ENCODE results near the gene MIOX.
A peak's percentile ranks its signal among the peaks of the same experiment; 100 is the strongest.

MIOX gene

DNA sequence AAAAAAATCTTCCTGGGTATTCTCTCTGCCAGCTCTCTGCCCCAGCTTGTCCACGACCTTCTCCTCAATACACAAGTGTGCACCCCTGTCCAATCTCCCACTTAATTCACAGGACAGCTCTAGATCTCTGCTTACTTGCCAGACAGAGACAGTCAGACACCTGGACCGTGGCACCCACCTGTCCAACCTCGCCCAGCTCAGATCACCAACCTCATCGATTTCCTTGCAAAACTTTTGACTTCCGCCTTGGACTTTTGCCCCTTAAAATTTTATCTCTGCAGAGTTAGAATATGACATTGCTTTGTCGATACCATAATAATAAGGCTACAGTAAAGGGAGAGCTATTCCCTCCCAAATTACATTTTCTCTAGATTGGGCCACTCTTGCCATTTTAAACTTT, 10.4 kb downstream of the MIOX start:
- no peak for DNase-seq

DNA sequence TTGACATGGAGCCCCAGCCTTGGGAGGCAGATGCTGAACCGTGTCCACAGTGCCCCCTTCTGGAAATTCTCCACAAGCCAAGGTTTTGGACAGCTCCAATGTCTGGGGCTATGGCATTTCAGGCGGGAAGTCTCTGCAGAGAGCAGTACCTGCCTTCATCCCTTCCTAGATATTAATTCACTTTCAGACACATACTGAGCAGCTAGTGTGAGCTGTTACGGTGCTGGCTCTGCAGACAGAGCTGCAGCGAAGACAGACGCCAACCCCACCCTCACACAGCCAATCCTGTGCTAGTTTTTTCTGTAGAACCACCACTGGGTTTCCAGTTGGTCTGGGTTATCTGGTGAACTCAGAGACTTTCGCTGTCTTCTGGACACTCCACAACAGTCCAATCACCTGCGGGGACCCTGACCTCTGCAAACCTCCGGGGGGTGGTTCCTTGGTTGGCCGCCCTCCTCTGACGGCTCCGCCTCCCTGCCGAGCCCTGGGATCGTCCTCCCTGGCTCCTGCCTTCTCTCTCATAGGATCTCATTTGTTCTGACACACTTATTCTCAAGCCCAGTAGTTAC, 11.7 kb downstream of the MIOX start:
- peak; percentile 48 to 79 for DNase-seq

GRCh38 chr22:50500452-50500851, 13.8 kb downstream of the MIOX start:
- DNase-seq, result no peak

GRCh38 chr22:50502096-50502495, 15.4 kb downstream of the MIOX start:
- no peak for DNase-seq

DNA sequence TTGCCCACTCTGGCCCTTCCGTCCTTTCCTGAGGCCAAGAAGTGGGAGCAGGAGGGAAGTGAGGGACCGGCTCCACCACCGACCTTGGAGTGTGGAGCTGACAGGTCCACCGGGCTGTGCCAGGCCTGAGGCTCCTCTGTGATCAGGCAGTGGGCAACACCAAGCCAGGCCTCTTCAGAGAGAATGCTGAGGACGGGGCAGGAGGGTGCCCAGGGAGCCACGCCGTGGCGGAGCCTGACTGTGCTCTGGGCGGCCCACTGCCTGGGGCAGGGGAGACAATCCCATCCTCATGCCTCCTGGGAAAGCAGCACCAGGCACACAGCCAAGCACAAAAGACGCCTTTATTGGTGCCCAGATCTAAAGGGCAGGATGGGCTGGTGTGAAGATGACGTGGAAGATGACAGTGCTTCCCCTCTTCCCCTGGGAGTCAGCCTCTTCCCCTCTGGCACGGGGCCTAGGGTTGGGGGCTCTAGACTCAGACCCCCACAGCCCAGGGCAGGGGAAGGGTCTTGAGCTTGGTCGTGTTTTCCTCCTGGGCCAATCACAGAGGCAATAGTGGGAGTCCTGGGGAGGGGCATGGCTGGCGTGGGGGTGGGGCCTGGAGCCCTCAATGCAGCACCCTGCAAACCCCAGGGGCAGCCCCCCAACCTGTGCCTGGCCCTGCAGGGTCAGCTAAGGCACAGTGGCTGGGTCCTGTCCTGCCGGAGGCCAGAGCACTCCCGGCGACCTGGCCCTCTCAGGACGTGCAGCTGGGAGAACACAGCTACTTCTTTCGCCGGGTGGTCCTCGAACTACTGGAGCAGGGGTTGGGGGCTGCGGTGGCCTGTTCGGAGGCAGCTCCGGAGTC, 16.2 kb downstream of the MIOX start:
- no peak for DNase-seq

- DNase-seq, result no peak
Measured at GRCh38 chr22:50503475-50504145, 17.0 kb downstream of the MIOX start.

DNA sequence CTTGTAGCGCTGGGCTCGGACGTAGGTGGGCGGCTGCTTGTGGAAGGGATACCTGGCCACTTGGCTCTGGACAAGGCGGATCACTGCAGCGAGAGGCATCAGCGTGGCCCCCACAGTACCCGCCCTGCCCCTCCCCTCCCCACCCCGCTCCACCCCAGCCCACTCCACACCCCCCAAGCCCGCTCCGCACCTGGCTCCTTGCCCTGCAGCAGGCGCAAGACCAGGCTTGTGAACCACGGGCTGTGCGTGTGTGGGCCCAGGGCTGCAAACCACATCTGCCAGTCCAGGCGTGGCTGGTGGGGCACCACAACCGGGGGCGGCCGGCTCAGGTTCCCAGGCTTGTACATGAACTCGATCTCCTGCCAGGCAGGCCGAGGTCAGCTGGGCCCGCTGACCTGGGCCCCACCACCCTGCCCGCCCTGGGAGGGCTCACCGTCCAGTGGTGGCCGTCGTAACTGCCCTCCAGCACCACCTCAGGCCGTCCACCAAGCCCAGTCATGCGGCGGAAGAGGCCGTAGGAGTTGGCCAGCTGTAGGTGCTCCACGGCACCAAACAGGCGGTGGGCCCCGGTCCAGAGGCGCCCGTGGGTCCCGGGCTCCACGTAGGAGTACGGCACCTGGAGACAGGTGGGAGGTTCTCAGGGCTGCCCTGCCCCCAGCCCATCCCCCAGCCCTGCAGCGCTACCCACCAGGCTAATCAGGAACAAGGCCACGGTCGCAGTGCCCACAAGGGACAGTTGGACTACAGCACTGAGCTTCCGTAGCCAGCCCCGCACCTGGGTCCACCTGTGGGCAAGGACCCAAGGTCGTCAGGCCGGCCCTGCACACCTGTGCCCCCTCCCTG, 17.9 kb downstream of the MIOX start:
- no peak for DNase-seq

DNA sequence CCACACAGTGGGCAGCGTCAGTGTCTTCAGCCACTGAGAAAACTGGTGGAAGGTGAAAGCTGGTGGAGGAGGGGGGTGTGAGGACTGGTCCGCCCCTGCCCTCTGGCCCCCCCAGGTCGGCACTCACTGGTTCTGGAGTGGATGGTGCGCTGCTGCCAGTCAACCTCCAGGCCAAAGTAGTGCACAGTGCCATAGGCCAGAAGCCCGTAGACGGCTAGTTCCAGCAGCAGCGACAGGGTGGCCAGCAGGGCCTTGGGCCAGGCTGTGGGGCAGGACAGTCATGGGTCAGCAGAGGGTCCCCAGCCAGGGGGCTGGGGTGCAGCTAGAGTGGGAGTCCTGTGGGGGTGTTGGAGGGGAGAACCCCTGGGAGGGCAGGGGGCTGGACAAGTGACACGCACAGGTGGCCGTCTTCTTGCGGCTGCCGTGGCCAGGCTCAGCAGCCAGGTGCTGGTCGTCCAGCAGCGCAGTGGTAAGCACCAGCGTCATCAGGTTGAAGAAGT, 18.7 kb downstream of the MIOX start:
- DNase-seq, result no peak

GRCh38 chr22:50505776-50506610, 19.3 kb downstream of the MIOX start:
- DNase-seq, result no peak

GRCh38 chr22:50506611-50507420, 20.2 kb downstream of the MIOX start:
- no peak for DNase-seq

- DNase-seq, result peak; percentile 76 to 84
Measured at GRCh38 chr22:50507421-50507990, 20.8 kb downstream of the MIOX start, which contains the start of gene LMF2. Gene LMF2, minus strand, starts transcription at chr22:50507702. Its CDS starts 27 bp downstream, at chr22:50507675.

DNA sequence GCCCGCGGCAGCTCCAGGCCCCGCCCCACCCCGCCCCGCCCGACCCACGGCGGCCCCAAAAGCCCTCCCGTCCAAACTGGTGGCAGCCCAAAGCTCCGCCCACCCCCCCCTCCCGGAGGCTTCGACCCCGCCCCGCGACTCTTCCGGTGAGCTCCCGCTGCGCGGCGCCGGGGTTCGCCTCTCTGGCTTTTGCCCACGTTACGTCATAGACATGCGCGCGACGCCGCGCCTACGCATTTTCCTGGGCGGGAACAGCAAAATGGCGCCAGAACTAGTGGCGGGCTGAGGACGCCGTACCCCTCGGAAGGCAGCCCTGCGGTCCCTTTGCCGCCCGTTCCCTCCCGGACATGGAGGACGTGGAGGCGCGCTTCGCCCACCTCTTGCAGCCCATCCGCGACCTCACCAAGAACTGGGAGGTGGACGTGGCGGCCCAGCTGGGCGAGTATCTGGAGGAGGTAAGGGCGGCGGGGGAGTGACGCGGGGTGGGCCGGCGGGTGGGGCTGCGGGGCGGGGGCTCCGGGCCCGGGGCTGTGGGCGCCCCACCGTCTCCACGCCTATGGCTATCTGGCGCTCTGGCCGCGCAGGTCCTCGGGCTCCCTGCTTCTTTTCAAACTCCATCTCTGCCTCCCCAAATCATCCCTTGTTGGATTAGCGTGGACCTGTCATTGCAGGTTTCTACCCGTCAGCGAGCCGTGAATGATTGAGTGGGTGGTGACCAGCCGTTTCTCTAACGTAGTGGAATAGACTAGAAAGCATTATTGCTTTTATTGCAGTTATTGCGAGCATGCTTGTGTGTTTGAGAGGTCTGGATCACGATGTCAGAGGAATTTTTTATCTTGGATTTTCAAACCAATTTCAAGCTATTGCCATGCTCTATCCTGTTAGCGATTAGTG, 21.6 kb downstream of the MIOX start, which contains the start of gene NCAPH2:
Gene NCAPH2, plus strand, starts transcription at position 234 of the 894 bp plus-strand sequence. Its CDS starts 114 bp downstream, at position 348.
- DNase-seq, result peak; percentile 90 to 94

- no peak for DNase-seq
Measured at GRCh38 chr22:50508897-50509296, 22.2 kb downstream of the MIOX start.

- no peak for DNase-seq
Measured at GRCh38 chr22:50513175-50513574, 26.5 kb downstream of the MIOX start.

DNA sequence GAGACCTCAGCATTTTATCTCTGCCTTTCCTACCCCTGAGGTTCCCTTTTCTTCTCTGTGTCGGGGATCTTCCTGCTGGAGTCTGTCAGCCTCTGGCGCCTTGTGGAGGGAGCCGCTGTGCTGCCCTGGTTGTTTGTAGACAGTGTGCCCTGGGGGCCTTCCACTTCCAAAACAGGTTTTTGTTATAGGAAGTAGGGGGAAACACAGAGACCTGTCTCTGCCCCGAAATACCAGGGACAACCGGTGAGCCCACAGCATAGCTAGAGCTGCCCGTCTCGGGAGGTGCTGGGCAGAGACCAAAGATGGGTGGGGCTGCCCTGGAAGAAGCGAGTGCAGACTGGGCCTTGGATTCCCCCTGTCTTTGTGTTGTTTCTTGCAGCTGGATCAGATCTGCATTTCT, 29.4 kb downstream of the MIOX start:
- no peak for DNase-seq

DNA sequence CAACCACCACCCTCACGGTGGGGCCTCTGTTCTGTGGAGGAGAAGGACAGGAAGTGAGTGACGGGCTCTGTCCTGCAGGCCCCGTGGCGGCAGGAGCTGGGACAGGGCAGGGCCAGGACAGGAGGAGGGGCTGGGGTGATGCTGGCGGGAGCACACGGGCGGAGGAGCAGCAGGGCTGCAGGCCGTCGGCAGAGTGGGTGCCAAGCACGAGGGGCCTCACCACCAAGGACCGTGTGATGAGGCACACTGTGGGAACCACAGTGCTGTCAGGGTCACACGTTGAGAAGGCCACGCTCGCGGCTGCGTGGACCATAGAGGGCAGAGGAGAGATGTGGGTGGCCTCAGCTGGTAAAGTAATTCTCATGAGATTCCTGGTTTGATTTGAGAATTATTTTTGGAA, 30.2 kb downstream of the MIOX start:
- no peak for DNase-seq

DNA sequence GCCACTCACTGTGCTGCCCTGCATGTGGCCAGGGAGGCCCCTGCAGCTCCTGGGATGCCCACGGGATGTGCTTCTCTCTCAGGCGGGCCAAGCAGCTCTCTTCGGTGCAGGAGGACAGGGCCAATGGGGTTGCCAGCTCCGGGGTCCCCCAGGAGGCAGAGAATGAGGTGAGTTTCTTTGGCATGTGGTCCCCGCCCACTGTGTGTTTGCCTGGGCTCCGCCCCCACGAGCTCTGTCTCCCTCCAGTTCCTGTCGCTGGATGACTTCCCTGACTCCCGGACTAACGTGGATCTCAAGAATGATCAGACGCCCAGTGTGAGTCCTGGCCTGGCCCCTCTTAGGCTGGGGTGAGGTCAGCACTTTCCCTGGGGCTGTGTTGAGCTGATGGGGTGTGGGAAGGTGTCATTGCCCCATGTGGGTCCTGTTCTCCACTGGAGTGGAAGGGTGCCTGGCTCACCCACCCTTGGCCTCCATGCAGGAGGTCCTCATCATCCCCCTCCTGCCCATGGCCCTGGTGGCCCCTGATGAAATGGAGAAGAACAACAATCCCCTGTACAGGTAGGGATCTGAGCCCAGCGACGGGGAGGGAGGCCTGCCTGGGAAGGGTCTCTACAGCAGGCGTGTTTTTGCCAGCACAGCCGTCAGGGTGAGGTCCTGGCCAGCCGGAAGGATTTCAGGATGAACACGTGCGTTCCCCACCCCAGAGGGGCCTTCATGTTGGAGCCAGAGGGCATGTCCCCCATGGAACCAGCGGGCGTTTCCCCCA, 31.0 kb downstream of the MIOX start:
- DNase-seq, result no peak

DNA sequence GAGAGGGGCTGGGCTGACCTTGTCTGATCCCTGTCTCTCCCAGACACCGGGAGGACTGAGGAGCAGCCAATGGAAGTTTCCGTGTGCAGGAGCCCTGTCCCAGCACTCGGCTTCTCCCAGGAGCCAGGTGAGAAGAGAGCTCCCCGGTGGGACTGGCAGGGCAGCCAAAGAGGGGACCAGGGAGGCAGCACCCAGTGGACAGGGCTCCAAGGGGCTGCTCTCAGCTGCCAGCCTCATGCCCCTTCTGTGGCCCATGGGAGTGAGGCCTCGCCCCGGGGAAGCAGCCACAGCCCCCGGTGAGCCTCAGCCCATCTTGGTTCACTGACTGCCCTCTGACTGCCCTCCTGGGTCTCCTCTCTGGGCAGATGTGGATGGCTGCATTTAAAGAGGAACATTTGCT, 31.9 kb downstream of the MIOX start:
- no peak for DNase-seq

- no peak for DNase-seq
Measured at GRCh38 chr22:50519151-50519550, 32.5 kb downstream of the MIOX start.
